Measurements from ENCODE around the gene DCAF5.

- TF ChIP-seq CTCF (IDR thresholded peaks at IDR 0.05) (no peak), POLR2A (IDR thresholded peaks at IDR 0.05) (no peak), POLR2AphosphoS5 (IDR thresholded peaks at IDR 0.05) (no peak)
Measured at GRCh38 chr14:69038455-69039287, 114.2 kb downstream of the DCAF5 start.
